ENCODE measurements around the gene SMARCA2. TPM values are rescaled to one million over a fixed set of nuclear protein-coding genes. Genes with fewer than 3 reads are reported as not detected.

SMARCA2 gene
- total and polyA plus RNA-seq, 9 of the 15 experiments (the other 6 are each of a cell fraction or from before 2014, with no cell fraction given): 8.0 to 34.8 (median 25.5) TPM

DNA sequence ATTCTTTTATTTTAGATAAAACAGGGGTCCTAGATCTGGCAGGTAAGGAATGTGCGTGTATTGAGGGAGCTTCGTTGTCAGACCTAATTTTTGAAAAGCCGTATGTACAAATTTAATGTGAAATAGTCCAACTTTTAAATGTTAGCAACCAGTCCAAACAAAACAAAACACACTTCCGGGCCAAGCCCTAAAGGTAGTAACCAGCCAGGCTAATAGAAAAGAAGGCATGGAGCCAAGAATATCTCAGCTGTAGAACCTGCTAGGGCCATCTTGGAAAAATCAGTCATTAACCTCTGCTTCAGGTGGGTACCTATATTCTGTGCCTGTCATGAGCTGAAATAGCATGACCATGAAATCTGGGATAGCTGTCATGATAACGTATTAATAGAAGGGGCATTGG, 71.0 kb downstream of the SMARCA2 start:
- in situ Hi-C loops (cut with MboI) (no loop called here), intact Hi-C loops (cut with micrococcal nuclease) (loop anchor here (10.0 kb wide), 2 partner anchors 71 to 141 kb away; partner anchors contain the start of gene SMARCA2)
- BruUV-seq (replicated peaks): no TSS peak
- Histone ChIP-seq H3K9me1 (ENCODE audit: control insufficient read depth, insufficient read depth, low read length) (no peaks in the 10 kb centered on the region), H3K27me3 (ENCODE audit: control insufficient read depth in 2 of 2, insufficient read depth in 2 of 2, low read length in 2 of 2) (no peaks in the 10 kb centered on the region), H2AFZ (ENCODE audit: low read depth, low read length) (no peak overlapping the region), H3K4me3 (no peak overlapping the region), H3K27ac (ENCODE audit: extremely low read depth, low read depth, low read length) (no peak overlapping the region), H3K9ac (ENCODE audit: insufficient read depth in 1 of 2, low read depth in 2 of 2, low read length in 2 of 2) (no peak overlapping the region), H3K36me3 (ENCODE audit: control insufficient read depth, insufficient read depth, low read length) (peaks cover 54% of the 10 kb centered on the region; the same call in 2 of the 3 replicates), H3K4me1 (replicated peaks in 1 of 2; ENCODE audit: control insufficient read depth in 2 of 2, insufficient read depth in 2 of 2, low read length in 2 of 2) (no peaks in the 10 kb centered on the region), H3K79me2 (ENCODE audit: control insufficient read depth, insufficient read depth, low read length) (no peaks in the 10 kb centered on the region), H4K20me1 (replicated peaks; ENCODE audit: control insufficient read depth, insufficient read depth, low read length) (no peaks in the 10 kb centered on the region), H3K9me3 (replicated peaks; ENCODE audit: control insufficient read depth, insufficient read depth, low read depth, low read length) (no peaks in the 10 kb centered on the region), H3K4me2 (ENCODE audit: insufficient read depth, low read length) (no peak overlapping the region)
- no peak for FAIRE-seq
- WGBS (ENCODE audit: insufficient coverage, low coverage, missing lambda C conversion rate): 94% methylated on average over 2 of the region's 5 CpGs
- ATAC-seq: no peak
- TF ChIP-seq MTA1 (IDR thresholded peaks at IDR 0.05; ENCODE audit: borderline replicate concordance): no peak
- TF ChIP-seq, protein P1, sequence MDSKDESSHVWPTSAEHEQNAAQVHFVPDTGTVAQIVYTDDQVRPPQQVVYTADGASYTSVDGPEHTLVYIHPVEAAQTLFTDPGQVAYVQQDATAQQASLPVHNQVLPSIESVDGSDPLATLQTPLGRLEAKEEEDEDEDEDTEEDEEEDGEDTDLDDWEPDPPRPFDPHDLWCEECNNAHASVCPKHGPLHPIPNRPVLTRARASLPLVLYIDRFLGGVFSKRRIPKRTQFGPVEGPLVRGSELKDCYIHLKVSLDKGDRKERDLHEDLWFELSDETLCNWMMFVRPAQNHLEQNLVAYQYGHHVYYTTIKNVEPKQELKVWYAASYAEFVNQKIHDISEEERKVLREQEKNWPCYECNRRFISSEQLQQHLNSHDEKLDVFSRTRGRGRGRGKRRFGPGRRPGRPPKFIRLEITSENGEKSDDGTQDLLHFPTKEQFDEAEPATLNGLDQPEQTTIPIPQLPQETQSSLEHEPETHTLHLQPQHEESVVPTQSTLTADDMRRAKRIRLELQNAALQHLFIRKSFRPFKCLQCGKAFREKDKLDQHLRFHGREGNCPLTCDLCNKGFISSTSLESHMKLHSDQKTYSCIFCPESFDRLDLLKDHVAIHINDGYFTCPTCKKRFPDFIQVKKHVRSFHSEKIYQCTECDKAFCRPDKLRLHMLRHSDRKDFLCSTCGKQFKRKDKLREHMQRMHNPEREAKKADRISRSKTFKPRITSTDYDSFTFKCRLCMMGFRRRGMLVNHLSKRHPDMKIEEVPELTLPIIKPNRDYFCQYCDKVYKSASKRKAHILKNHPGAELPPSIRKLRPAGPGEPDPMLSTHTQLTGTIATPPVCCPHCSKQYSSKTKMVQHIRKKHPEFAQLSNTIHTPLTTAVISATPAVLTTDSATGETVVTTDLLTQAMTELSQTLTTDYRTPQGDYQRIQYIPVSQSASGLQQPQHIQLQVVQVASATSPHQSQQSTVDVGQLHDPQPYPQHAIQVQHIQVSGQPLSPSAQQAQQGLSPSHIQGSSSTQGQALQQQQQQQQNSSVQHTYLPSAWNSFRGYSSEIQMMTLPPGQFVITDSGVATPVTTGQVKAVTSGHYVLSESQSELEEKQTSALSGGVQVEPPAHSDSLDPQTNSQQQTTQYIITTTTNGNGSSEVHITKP (IDR thresholded peaks at IDR 0.05; ENCODE audit: partially characterized antibody): no peak
- no peak for TF ChIP-seq GATAD2A (IDR thresholded peaks at IDR 0.05)
- TF ChIP-seq ZBTB49 (CRISPR knock-in tag; IDR thresholded peaks at IDR 0.05; ENCODE audit: borderline replicate concordance): no peak
- no peak for TF ChIP-seq HNRNPK (IDR thresholded peaks at IDR 0.05; ENCODE audit: low read depth, low read length, poor library complexity, severe bottlenecking)
- no peak for TF ChIP-seq RFX5 (IDR thresholded peaks at IDR 0.05; ENCODE audit: low read depth, low read length)
- TF ChIP-seq PRMT5 (CRISPR knock-in tag; IDR thresholded peaks at IDR 0.05): no peak
- ChIA-PET CTCF (ENCODE audit: low intra/inter-chr PET ratio) (no interaction called here), POLR2A (no interaction called here)
- no peak for DNase-seq (ENCODE audit: extremely low read depth in 1 of 4, low spot score in 3 of 4)

Data from K562 (cell line).